Measurements from ENCODE around the gene FAM8A1.

Gene FAM8A1

GRCh38 chr6:17624396-17624795 is 24.3 kb downstream of the FAM8A1 start:
- H3K4me3 ChIP-seq (ENCODE audit: low read depth, low read length): no peak overlapping the region
- TF ChIP-seq CTCF (IDR thresholded peaks at IDR 0.05; ENCODE audit: borderline replicate concordance, insufficient read depth, low read depth, low read length): no peak

GRCh38 chr6:17628873-17629272 is 28.8 kb downstream of the FAM8A1 start:
- no peak for TF ChIP-seq CTCF (IDR thresholded peaks at IDR 0.05; ENCODE audit: borderline replicate concordance, insufficient read depth, low read depth, low read length)
- H3K4me3 ChIP-seq (ENCODE audit: low read depth, low read length): no peak overlapping the region

DNA sequence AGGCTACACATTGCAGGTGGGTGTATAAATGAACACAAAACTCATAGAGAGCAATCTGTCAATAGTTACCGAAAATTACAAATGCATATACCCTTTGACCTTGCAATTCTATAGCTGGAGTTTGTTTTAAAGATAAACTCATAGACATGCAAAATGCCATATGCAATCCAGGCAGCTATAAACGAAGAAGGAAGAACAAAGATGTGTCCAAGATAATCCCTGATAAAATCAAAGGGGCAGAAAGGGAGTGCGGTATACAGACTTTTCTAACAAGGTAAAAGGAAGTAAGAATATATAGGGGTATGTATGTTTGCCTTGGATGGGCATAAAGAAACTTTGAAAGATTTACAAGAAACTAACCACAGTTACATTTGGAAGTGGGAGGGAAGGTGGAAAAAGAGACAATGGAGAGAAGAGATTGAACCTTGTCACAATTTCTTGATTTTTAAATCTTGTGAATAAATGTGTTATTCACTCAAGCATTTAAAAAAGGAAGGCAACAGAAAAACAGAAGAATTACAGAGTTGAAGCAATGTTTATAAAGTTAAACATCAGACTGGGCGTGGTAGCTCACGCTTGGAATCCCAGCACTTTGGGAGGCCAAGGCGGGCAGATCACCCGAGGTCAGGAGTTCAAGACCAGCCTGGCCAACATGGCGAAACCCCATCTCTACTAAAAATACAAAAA is 29.9 kb downstream of the FAM8A1 start:
- no peak for TF ChIP-seq CTCF (IDR thresholded peaks at IDR 0.05; ENCODE audit: borderline replicate concordance, insufficient read depth, low read depth, low read length)
- H3K4me3 ChIP-seq (ENCODE audit: low read depth, low read length): no peak overlapping the region

DNA sequence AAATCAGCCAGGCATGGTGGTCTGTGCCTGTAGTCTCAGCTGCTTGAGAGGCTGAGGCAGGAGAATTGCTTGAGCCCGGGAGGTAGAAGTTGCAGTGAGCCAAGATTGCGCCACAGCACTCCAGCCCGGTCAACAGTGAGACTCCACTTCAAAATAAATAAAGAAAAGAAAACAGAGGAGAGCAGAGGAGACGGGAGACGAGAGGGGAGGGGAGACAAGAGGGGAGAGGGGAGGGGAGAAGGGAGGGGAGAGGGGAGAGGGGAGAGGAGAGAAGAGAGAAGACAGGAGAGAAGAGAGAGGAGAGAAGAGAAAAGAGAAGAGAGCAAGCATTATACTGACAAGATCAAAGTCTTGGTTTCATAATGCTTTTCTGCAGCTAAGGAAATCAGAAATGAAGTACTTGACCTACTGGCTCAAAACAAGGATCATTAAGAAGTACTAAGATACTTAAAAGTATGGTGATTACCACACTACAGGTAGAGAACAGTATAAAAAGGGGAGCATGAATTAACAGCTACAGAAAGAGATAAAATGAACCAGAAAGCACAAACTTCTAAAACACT is 30.5 kb downstream of the FAM8A1 start:
- no peak for TF ChIP-seq CTCF (IDR thresholded peaks at IDR 0.05; ENCODE audit: borderline replicate concordance, insufficient read depth, low read depth, low read length)
- no peak overlapping the region for H3K4me3 ChIP-seq (ENCODE audit: low read depth, low read length)

DNA sequence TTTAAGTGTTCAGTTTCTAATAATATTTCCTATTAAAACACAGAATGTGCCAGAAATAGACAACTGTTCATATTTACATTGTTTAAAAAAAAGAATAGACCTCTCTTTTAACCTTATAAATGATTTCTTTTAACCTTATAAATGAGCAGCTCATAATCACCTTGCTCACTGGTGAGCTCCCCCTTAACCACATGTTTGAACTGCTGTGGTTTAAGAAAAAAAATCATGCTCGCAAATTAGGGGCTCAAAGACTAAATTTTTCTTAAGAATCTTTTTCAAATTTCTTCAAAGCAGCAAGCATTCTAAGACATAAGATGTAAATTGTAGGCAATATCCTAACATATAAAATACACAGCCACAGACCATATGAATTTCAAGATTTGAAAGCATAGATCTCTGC is 32.8 kb downstream of the FAM8A1 start:
- no peak overlapping the region for H3K4me3 ChIP-seq (ENCODE audit: low read depth, low read length)
- no peak for TF ChIP-seq CTCF (IDR thresholded peaks at IDR 0.05; ENCODE audit: borderline replicate concordance, insufficient read depth, low read depth, low read length)

GRCh38 chr6:17633465-17634188 is 33.5 kb downstream of the FAM8A1 start:
- no peak for TF ChIP-seq CTCF (IDR thresholded peaks at IDR 0.05; ENCODE audit: borderline replicate concordance, insufficient read depth, low read depth, low read length)
- H3K4me3 ChIP-seq (ENCODE audit: low read depth, low read length): no peak overlapping the region

- TF ChIP-seq CTCF (IDR thresholded peaks at IDR 0.05; ENCODE audit: borderline replicate concordance, insufficient read depth, low read depth, low read length): no peak
- H3K4me3 ChIP-seq (ENCODE audit: low read depth, low read length): no peak overlapping the region
These were observed 35.5 kb downstream of the FAM8A1 start for GRCh38 chr6:17635568-17635967.
